ENCODE data around the gene PDCD7. TPM values are rescaled to one million over a fixed set of nuclear protein-coding genes. Genes with fewer than 3 reads are reported as not detected.

Gene PDCD7
- total and polyA plus RNA-seq, 2 of the 4 experiments (the other 2 are of a cell fraction), result 4.7 to 12.3 TPM

DNA sequence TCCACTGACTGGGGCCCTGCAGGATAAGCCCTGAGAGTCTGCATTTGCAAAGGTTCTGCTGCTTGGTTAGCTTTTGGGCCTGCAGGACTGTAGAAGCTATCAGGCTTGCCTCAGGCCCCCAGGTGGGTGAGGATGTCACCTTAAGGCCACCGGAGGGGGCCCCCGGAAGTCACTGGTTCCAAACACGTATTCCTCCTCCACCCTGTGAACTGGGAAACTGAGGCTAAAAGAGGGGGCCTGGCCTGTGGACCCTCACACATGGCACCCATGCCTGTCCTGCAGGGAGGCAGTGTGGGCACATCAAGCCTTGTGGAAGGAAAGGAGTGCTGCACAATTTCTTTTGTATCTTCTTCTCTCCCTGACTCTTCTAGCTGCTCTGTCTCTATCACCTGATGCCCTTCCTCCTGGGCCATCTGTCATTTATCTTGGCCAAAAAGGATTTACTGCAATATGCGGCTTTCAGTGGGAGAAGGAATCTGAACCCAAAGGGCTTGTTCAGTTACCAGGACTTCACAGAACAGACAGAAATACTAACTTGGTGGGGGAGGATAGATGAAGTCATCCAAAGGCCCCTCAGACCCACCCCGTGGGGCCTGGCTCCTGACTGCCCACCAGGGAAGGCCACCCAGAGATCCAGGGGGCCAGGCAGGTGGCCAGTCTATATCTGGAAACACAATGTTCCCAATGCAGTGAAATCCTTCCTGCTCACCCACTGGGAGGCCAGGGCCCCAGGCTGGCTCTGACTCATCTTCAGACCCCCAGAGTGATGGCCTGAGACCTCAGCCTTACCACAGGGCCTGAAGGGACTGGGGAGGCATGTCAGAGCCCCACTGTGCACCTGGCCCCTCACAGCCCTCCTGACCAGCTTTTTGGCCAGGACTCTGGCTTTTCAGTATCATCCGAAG lies 36.9 kb downstream of the PDCD7 start (continued):
- no peak for TF ChIP-seq MAFK (IDR thresholded peaks at IDR 0.05; ENCODE audit: low read depth, low read length)

DNA sequence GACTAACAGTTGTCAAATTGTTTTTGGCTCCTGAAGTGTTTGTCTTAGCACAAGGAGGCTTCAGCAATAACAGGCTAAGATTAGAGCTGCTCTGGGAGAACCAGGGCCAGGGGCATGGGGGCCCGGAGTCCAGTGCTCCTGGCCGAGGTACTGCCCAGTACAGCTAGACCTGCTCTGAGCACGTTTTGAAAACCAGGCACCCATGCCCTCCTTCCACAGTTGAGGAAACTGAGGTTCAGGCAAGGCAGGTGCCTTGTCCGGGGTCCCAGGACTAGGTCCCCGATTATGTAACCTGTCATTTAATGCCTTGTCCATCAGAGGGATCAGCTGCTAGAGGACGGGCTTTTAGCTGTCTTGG lies 37.9 kb downstream of the PDCD7 start:
- no peaks in the 10 kb centered on the region; the same call in 1 of the 2 replicates for H4K20me1 ChIP-seq (ENCODE audit: insufficient read depth, low read length)
- no peak overlapping the region for H2BK5ac ChIP-seq (ENCODE audit: low read depth, low read length, poor library complexity, severe bottlenecking)
- dilution Hi-C loops (cut with HindIII; ENCODE audit: low sequenced_read_pairs, unreplicated experiment) (no loop called here), intact Hi-C loops (cut with micrococcal nuclease) (no loop called here), in situ Hi-C loops (cut with MboI; ENCODE audit: low sequenced_read_pairs) (no loop called here)
- no peak overlapping the region for H3K14ac ChIP-seq (replicated peaks; ENCODE audit: low read depth, low read length)
- no peak overlapping the region for H3K9ac ChIP-seq (ENCODE audit: low read depth, low read length)
- no peaks in the 10 kb centered on the region for H3K9me1 ChIP-seq (ENCODE audit: insufficient read depth, low read length)
- H2BK120ac ChIP-seq (ENCODE audit: low read depth, low read length), result no peak overlapping the region
- TF ChIP-seq CHD1 (IDR thresholded peaks at IDR 0.05; ENCODE audit: low read depth, low read length), result no peak
- TF ChIP-seq, protein P1, sequence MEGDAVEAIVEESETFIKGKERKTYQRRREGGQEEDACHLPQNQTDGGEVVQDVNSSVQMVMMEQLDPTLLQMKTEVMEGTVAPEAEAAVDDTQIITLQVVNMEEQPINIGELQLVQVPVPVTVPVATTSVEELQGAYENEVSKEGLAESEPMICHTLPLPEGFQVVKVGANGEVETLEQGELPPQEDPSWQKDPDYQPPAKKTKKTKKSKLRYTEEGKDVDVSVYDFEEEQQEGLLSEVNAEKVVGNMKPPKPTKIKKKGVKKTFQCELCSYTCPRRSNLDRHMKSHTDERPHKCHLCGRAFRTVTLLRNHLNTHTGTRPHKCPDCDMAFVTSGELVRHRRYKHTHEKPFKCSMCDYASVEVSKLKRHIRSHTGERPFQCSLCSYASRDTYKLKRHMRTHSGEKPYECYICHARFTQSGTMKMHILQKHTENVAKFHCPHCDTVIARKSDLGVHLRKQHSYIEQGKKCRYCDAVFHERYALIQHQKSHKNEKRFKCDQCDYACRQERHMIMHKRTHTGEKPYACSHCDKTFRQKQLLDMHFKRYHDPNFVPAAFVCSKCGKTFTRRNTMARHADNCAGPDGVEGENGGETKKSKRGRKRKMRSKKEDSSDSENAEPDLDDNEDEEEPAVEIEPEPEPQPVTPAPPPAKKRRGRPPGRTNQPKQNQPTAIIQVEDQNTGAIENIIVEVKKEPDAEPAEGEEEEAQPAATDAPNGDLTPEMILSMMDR (conservative IDR thresholded peaks at IDR 0.05; ENCODE audit: low read depth, low read length), result no peak
- TF ChIP-seq MAFK (IDR thresholded peaks at IDR 0.05; ENCODE audit: low read depth, low read length), result no peak
- TF ChIP-seq BHLHE40 (IDR thresholded peaks at IDR 0.05; ENCODE audit: low read depth, low read length), result no peak
- H3K18ac ChIP-seq (ENCODE audit: low read depth, low read length), result no peak overlapping the region
- 100% methylated on average over 2 of the region's 6 CpGs; no CpG with 5 or more reads in 1 of the 2 experiments for WGBS, 2 experiments (ENCODE audit: extremely low coverage in 2 of 2, insufficient read length in 1 of 2)
- no peak overlapping the region for H3K56ac ChIP-seq (ENCODE audit: extremely low read depth, insufficient read depth, low read length)
- no peak overlapping the region for H2BK20ac ChIP-seq (ENCODE audit: low read depth, low read length)
- peaks cover 20% of the 10 kb centered on the region for H3K36me3 ChIP-seq (ENCODE audit: control insufficient read depth, insufficient read depth, low read length)
- no peak overlapping the region for H2AK9ac ChIP-seq (replicated peaks; ENCODE audit: low read depth, low read length, poor library complexity)
- no peaks in the 10 kb centered on the region for H3K27me3 ChIP-seq (ENCODE audit: control insufficient read depth, insufficient read depth, low read length)
- no peak for DNase-seq
- H3K4me3 ChIP-seq (ENCODE audit: insufficient read depth, low read depth, low read length), result no peak overlapping the region
- H2BK15ac ChIP-seq (ENCODE audit: low read depth, low read length), result no peak overlapping the region
- no peaks in the 10 kb centered on the region; a peak in 1 of 4 replicates for H3K79me1 ChIP-seq (ENCODE audit: low read depth in 1 of 2, low read length in 2 of 2)
- no peak overlapping the region for H3K4ac ChIP-seq (ENCODE audit: low read depth, low read length)
- ATAC-seq (ENCODE audit: low read depth), result no peak
- no peak overlapping the region for H2AFZ ChIP-seq (replicated peaks; ENCODE audit: low read length, poor library complexity)
- ChIA-PET CTCF (no interaction called here), POLR2A (ENCODE audit: unreplicated experiment) (no interaction called here)
- no peaks in the 10 kb centered on the region for H3K9me3 ChIP-seq (ENCODE audit: control insufficient read depth, insufficient read depth, low read length)
- H2AK5ac ChIP-seq (ENCODE audit: low read depth, low read length), result no peak overlapping the region
- no TSS peak for BruUV-seq (replicated peaks)
- H4K8ac ChIP-seq (ENCODE audit: low read depth in 2 of 2, low read length in 2 of 2), result no peak overlapping the region
- no peak overlapping the region for H3K23ac ChIP-seq (ENCODE audit: low read depth, low read length)
- H3K4me1 ChIP-seq (ENCODE audit: control insufficient read depth, insufficient read depth, low read length), result peaks cover 6% of the 10 kb centered on the region; the same call in 1 of the 2 replicates
- H4K91ac ChIP-seq (ENCODE audit: insufficient read depth, low read depth, low read length), result no peak overlapping the region
- H3K27ac ChIP-seq (ENCODE audit: insufficient read depth, low read length), result no peak overlapping the region
- no peak overlapping the region for H3K4me2 ChIP-seq (ENCODE audit: low read depth, low read length)
- no peak overlapping the region for H4K5ac ChIP-seq (ENCODE audit: low read depth, low read length)
